Stomach (tissue), 9 donors: ENCODE data around the gene CTDSPL. TPM values are rescaled to one million over a fixed set of nuclear protein-coding genes. Genes with fewer than 3 reads are reported as not detected.

Experiments
- DNase-seq, 2 donors: peaks; one replicate each; pipeline versions ENCODE4 v3.0.0 to v3.0.0-alpha.2; 2013 to 2019
- H3K27ac ChIP-seq, 5 donors: fragments of 200-600 bp in 4 of 5; sonication (generic) in 4 of 5; one replicate each; pipeline ENCODE4 v1.5.1; 2013 to 2019; ENCODE audit warnings: mild to moderate bottlenecking in 1 of 5, moderate library complexity in 1 of 5
- H3K27me3 ChIP-seq, 3 donors: fragments of 200-600 bp; sonication (generic); one replicate each; pipeline ENCODE4 v1.5.1; 2017 to 2019; ENCODE audit warnings: mixed run types in 1 of 3
- H3K36me3 ChIP-seq, 4 donors: fragments of 200-600 bp; sonication (generic); 1 replicate in 3 of 4; 2 replicates in 1 of 4; pipeline ENCODE4 v1.5.1; 2016 to 2019
- H3K4me1 ChIP-seq, 4 donors: fragments of 200-600 bp; sonication (generic); one replicate each; pipeline ENCODE4 v1.5.1; 2016 to 2019
- H3K4me3 ChIP-seq, 4 donors: fragments of 200-600 bp; sonication (generic) in 3 of 4; one replicate each; pipeline ENCODE4 v1.5.1; 2016 to 2019; ENCODE audit warnings: mild to moderate bottlenecking in 1 of 4
- H3K9me3 ChIP-seq, 4 donors: fragments of 200-600 bp; sonication (generic); one replicate each; pipeline ENCODE4 v1.5.1; 2016 to 2019
- EP300 ChIP-seq: sonication (generic); formaldehyde crosslinking; IDR thresholded peaks from one replicate; pipeline ENCODE4 v1.6.1; 2017; ENCODE audit warnings: antibody characterized with exemption
- POLR2A ChIP-seq, 4 donors: fragments of 450-650 bp; IDR thresholded peaks; one replicate each; pipeline ENCODE4 v1.6.1; 2016; ENCODE audit warnings: antibody characterized with exemption in 4 of 4, control low read depth in 2 of 4, mild to moderate bottlenecking in 1 of 4, moderate library complexity in 1 of 4
- POLR2AphosphoS5 ChIP-seq, 3 donors: sonication (generic); formaldehyde crosslinking; IDR thresholded peaks; one replicate each; pipeline ENCODE4 v1.6.1; 2016; ENCODE audit warnings: antibody characterized with exemption in 3 of 3
- WGBS, 5 donors: extraction: QIAGEN DNeasy Blood & Tissue Kit in 3 of 5; methylation state at CpG; one replicate each; pipeline versions ENCODE4 v1.1.5 to v1.1.7; 2013 to 2018; 5-methylcytosine and 5-hydroxymethylcytosine counted together
- intact Hi-C: fragments of 100-400 bp; cut with DNase I; formaldehyde crosslinking; loops from one replicate; pipeline ENCODE4 v1.15.1; 2023; ENCODE audit warnings: low total_unique reads
- polyA plus RNA-seq, 3 donors: library from polyadenylated mRNA; stranded (reverse); fragments of 200-250 nt; gene quantifications; one replicate each; pipeline ENCODE4 v1.2.3, GENCODE V29; 2013
- total RNA-seq, 5 donors: library from RNA; depleted of rRNA; stranded (reverse); fragments of >200 nt; gene quantifications; one replicate each; pipeline versions ENCODE4 v1.1.0 to v1.2.3, GENCODE V29; 2014 to 2016
- TF ChIP-seq, protein P1 (sequence below), 7 experiments: fragments of 450-650 bp in 4 of 7; fragments of 200-600 bp in 3 of 7; sonication (generic) in 3 of 7; IDR thresholded peaks; one replicate each; pipeline ENCODE4 v1.5.1; 2016 to 2019; ENCODE audit warnings: antibody characterized with exemption in 7 of 7, control low read depth in 2 of 7, mild to moderate bottlenecking in 1 of 7
- donor health status: healthy with polysubstance abuse.
- donor health status: Bipolar disorder and iron deficiency.
- donor health status: healthy.

CTDSPL gene
- total and polyA plus RNA-seq, 8 donors: 13.4 to 54.9 (median 30.2) TPM

DNA sequence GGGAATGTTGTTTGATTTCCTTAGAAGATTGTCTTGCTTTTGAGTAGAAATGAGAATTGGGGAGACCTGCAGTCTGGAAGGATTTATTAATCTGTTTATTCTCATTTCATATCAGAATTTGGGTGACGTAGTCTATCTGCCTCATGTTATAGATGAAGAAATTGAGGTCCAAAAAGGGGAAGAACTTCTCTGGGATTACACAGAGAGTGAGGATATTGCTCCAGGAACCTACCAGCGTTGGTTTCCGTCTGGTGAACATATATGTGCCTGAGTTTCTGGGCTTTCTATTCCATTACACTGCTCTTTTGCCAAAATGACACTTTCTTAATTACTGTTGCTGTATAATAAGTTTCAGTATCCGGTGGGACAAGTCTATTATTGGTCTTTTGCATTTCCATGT, 51.8 kb downstream of the CTDSPL start:
- Histone ChIP-seq H3K27me3 (no peaks in the 10 kb centered on the region), H3K36me3 (no peaks in the 10 kb centered on the region), H3K4me1 (peaks cover 6 to 26% (median 18%) of the 10 kb centered on the region in 4 donors), H3K9me3 (no peaks in the 10 kb centered on the region), H3K4me3 (no peak overlapping the region), H3K27ac (no peak overlapping the region)
- WGBS, 5 donors: 77 to 83% (median 81%) methylated on average over 4 of the region's 4 CpGs
- TF ChIP-seq, protein P1, sequence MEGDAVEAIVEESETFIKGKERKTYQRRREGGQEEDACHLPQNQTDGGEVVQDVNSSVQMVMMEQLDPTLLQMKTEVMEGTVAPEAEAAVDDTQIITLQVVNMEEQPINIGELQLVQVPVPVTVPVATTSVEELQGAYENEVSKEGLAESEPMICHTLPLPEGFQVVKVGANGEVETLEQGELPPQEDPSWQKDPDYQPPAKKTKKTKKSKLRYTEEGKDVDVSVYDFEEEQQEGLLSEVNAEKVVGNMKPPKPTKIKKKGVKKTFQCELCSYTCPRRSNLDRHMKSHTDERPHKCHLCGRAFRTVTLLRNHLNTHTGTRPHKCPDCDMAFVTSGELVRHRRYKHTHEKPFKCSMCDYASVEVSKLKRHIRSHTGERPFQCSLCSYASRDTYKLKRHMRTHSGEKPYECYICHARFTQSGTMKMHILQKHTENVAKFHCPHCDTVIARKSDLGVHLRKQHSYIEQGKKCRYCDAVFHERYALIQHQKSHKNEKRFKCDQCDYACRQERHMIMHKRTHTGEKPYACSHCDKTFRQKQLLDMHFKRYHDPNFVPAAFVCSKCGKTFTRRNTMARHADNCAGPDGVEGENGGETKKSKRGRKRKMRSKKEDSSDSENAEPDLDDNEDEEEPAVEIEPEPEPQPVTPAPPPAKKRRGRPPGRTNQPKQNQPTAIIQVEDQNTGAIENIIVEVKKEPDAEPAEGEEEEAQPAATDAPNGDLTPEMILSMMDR (IDR thresholded peaks at IDR 0.05): no peak
- TF ChIP-seq POLR2AphosphoS5 (IDR thresholded peaks at IDR 0.05): no peak
- TF ChIP-seq POLR2A (IDR thresholded peaks at IDR 0.05): no peak
- TF ChIP-seq EP300: no peak
- intact Hi-C loops: no loop called here
- no peak for DNase-seq

DNA sequence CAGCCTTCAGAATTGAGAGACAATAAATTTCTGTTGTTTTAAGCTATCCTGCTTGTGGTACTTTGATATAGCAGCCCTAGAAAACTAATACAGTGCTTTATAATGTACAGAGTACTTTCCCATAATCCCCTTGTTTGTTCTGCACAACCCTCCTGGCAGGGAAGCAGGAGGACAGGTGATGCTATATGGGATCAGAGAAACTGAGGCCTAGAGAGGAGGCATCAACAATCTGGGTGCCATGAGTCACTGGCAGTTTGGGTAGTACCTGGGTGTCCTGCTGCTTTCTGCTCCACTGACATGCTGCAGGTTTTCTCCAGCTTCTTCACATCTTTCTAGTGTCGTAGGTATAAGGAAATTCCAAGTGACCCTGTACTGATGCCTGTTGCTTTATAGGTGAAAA, 55.0 kb downstream of the CTDSPL start:
- H3K9me3 ChIP-seq: no peaks in the 10 kb centered on the region
- H3K4me3 ChIP-seq: no peak overlapping the region
- intact Hi-C loops: no loop called here
- WGBS, 5 donors: 89 to 100% (median 94%) methylated on average over 1 of the region's 1 CpG
- H3K4me1 ChIP-seq: peaks cover 7 to 50% (median 29%) of the 10 kb centered on the region in 4 donors
- TF ChIP-seq, protein P1 (IDR thresholded peaks at IDR 0.05): no peak
- no peak for TF ChIP-seq POLR2A (IDR thresholded peaks at IDR 0.05)
- TF ChIP-seq EP300: no peak
- TF ChIP-seq POLR2AphosphoS5 (IDR thresholded peaks at IDR 0.05): no peak
- no peak overlapping the region for H3K27ac ChIP-seq
- no peaks in the 10 kb centered on the region for H3K27me3 ChIP-seq
- no peak for DNase-seq
- H3K36me3 ChIP-seq: no peaks in the 10 kb centered on the region

- no peak overlapping the region for H3K27ac ChIP-seq
- peaks cover 22 to 62% (median 44%) of the 10 kb centered on the region in 4 donors for H3K4me1 ChIP-seq
- WGBS, 5 donors: 65 to 86% (median 80%) methylated on average over 1 of the region's 1 CpG
- intact Hi-C loops: no loop called here
- no peaks in the 10 kb centered on the region for H3K36me3 ChIP-seq
- TF ChIP-seq POLR2A (IDR thresholded peaks at IDR 0.05) (no peak), POLR2AphosphoS5 (IDR thresholded peaks at IDR 0.05) (no peak), EP300 (no peak)
- TF ChIP-seq, protein P1 (IDR thresholded peaks at IDR 0.05): no peak
- H3K9me3 ChIP-seq: no peaks in the 10 kb centered on the region
- DNase-seq: no peak
- H3K27me3 ChIP-seq: no peaks in the 10 kb centered on the region
- no peak overlapping the region for H3K4me3 ChIP-seq
Observed at GRCh38 chr3:37918627-37919026, 56.9 kb downstream of the CTDSPL start.

DNA sequence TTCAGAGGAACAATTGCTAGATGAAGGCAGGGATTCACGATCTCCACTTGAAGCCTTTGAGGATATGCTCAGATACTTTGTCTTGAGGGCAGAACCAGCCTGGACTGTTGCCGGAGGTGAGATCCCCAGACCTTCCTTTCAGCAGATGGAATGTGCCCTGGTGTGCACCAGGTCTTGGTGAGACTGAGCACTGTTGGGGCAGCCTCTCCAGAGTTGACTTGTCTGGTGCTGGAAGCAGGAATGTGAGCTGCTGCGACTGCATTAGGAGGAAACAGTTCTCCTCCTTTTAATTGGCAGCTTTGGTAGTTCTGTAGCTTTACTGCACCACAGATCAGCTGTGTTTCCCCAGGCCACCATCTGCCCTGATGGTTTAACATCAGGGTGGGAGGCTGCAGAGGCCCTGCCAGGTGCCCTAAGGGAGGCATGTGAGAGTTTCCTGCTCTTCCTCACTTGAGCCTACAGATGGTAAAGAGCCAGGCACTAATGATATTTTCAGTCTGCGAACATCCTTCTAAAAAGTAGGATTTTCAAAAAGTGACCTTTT, 58.5 kb downstream of the CTDSPL start:
- Histone ChIP-seq H3K9me3 (no peaks in the 10 kb centered on the region), H3K27ac (no peak overlapping the region), H3K4me3 (no peak overlapping the region), H3K4me1 (peaks cover 38 to 78% (median 60%) of the 10 kb centered on the region in 4 donors), H3K27me3 (no peaks in the 10 kb centered on the region), H3K36me3 (no peaks in the 10 kb centered on the region)
- WGBS, 5 donors: 67 to 87% (median 73%) methylated on average over 4 of the region's 4 CpGs
- TF ChIP-seq POLR2AphosphoS5 (IDR thresholded peaks at IDR 0.05): no peak
- no peak for TF ChIP-seq POLR2A (IDR thresholded peaks at IDR 0.05)
- TF ChIP-seq, protein P1 (IDR thresholded peaks at IDR 0.05): no peak
- no peak for TF ChIP-seq EP300
- no peak for DNase-seq
- intact Hi-C loops: no loop called here
